GM19395 (cell line): Measurements from ENCODE around the gene ANKRD55.
A peak's percentile ranks its signal among the peaks of the same experiment; 100 is the strongest.
"Not testable (repeated sequence)": the region's sequence is repeated elsewhere in the genome, so short reads cannot be mapped to it uniquely, and the experiment has no call there.

Source experiments
- ATAC-seq: cut with Tn5 transposase; IDR thresholded peaks from one replicate; pipeline ENCODE4 v1.9.1; 2021; ENCODE audit warnings: mild to moderate bottlenecking, moderate library complexity; ENCODE audit not compliant: unreplicated experiment

ANKRD55 gene

GRCh38 chr5:56172241-56172640 lies 60.9 kb downstream of the ANKRD55 start:
- ATAC-seq: no peak

- no peak for ATAC-seq
Observed at GRCh38 chr5:56170557-56170956, 62.6 kb downstream of the ANKRD55 start.

- ATAC-seq: no peak
Observed at GRCh38 chr5:56169949-56170348, 63.2 kb downstream of the ANKRD55 start.

- ATAC-seq: no peak
Observed at GRCh38 chr5:56169281-56169680, 63.8 kb downstream of the ANKRD55 start.

GRCh38 chr5:56168066-56168478 lies 65.1 kb downstream of the ANKRD55 start:
- no peak for ATAC-seq

GRCh38 chr5:56167519-56167918 lies 65.6 kb downstream of the ANKRD55 start:
- ATAC-seq: no peak

GRCh38 chr5:56166671-56167385 lies 66.3 kb downstream of the ANKRD55 start:
- no peak for ATAC-seq

- no peak for ATAC-seq
Observed at GRCh38 chr5:56164376-56164775, 68.8 kb downstream of the ANKRD55 start.

- no peak for ATAC-seq
Observed at GRCh38 chr5:56161927-56162326, 71.2 kb downstream of the ANKRD55 start.

GRCh38 chr5:56161439-56161823 lies 71.7 kb downstream of the ANKRD55 start:
- no peak for ATAC-seq

GRCh38 chr5:56160723-56161438 lies 72.2 kb downstream of the ANKRD55 start:
- ATAC-seq: no peak

GRCh38 chr5:56159521-56159947 lies 73.6 kb downstream of the ANKRD55 start:
- ATAC-seq: no peak

- no peak for ATAC-seq
Observed at GRCh38 chr5:56158331-56158960, 74.7 kb downstream of the ANKRD55 start.

GRCh38 chr5:56157191-56157621 lies 75.9 kb downstream of the ANKRD55 start:
- ATAC-seq: not testable (repeated sequence)

GRCh38 chr5:56156585-56157190 lies 76.4 kb downstream of the ANKRD55 start:
- peak; percentile 69 for ATAC-seq

GRCh38 chr5:56155992-56156584 lies 77.0 kb downstream of the ANKRD55 start:
- peak; percentile 22 for ATAC-seq

GRCh38 chr5:56154732-56155484 lies 78.2 kb downstream of the ANKRD55 start:
- ATAC-seq: peak; percentile 36

GRCh38 chr5:56152437-56152836 lies 80.7 kb downstream of the ANKRD55 start:
- ATAC-seq: no peak

GRCh38 chr5:56150756-56151155 lies 82.4 kb downstream of the ANKRD55 start:
- not testable (repeated sequence) for ATAC-seq

GRCh38 chr5:56148453-56148971 lies 84.6 kb downstream of the ANKRD55 start:
- ATAC-seq: peak; percentile 90
